AG04450 (cell line): ENCODE measurements around the gene PRCC. TPM values are rescaled to one million over a fixed set of nuclear protein-coding genes. Genes with fewer than 3 reads are reported as not detected.

Source experiments
- CTCF ChIA-PET: fragments of 300-600, 350-600 bp; formaldehyde crosslinking; extraction: SDS; loops from one replicate; lab custom pipeline; 2022; ENCODE audit warnings: antibody characterized with exemption, inconsistent platforms; lab: Charles Lee
- POLR2A ChIA-PET: fragments of 350-600 bp; formaldehyde crosslinking; extraction: SDS; loops from one replicate; lab custom pipeline; 2021; ENCODE audit warnings: antibody characterized with exemption, inconsistent platforms; lab: Yijun Ruan, JAX
- DNase-seq: peaks from one replicate; pipeline ENCODE4 v3.0.0-alpha.2; 2011; ENCODE audit warnings: low read depth, low spot score
- H3K27ac ChIP-seq: one replicate; pipeline ENCODE4 v1.5.1; 2012; ENCODE audit warnings: low read depth, low read length, control low read depth
- H3K27me3 ChIP-seq: one replicate; pipeline ENCODE4 v1.6.0; 2012; ENCODE audit warnings: low read length; ENCODE audit not compliant: control insufficient read depth, insufficient read depth
- H3K4me3 ChIP-seq: 2 replicates; pipeline ENCODE4 v1.5.1; 2011; ENCODE audit warnings: mild to moderate bottlenecking, low read depth, low read length, control low read depth
- H3K9me3 ChIP-seq: 2 replicates; pipeline ENCODE4 v1.5.1; 2012; ENCODE audit warnings: low read length; ENCODE audit not compliant: control insufficient read depth, insufficient read depth
- CTCF ChIP-seq: IDR thresholded peaks from 2 replicates; pipeline ENCODE4 v1.5.1; 2011; ENCODE audit warnings: low read depth, low read length, control low read depth, inconsistent platforms
- polyA plus RNA-seq: library from polyadenylated mRNA; depleted of rRNA; stranded (reverse); fragments of >200 nt; gene quantifications from 2 replicates; pipeline ENCODE4 v1.2.3, GENCODE V29; 2011

Gene PRCC
- polyA plus RNA-seq, 1 experiment: 51.1 TPM

DNA sequence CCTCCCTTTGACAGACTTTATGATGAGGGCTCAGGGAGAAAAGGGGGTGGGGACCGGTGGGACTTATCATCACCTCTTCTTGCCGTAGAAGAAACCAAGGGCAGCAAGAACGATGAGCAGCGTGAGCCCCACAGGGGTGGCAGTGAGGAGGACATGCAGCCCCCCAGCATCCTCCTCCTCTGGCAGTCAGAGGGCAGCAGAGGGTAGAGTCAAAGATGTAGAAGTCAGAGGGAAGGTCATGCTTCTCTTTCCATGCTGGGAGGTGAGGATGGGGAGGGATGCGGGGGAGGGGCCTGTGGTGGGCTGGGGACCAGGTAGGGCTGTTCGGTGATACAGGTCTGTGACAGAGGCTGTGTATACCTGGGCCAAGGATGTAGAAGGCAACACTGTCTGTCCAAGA lies 76.8 kb downstream of the PRCC start:
- no peak for DNase-seq
- TF ChIP-seq CTCF: no peak
- Histone ChIP-seq H3K9me3 (peaks cover 3% of the 10 kb centered on the region; the same call in 1 of the 2 replicates), H3K27ac (no peak overlapping the region), H3K4me3 (no peak overlapping the region), H3K27me3 (peaks cover 88% of the 10 kb centered on the region)
- ChIA-PET POLR2A (no interaction called here), CTCF (interaction anchor here (1.6 kb wide), 1 partner anchor 16 kb away, joined by 5 read pairs; no protein-coding TSS in a partner anchor)

- no peak overlapping the region for H3K4me3 ChIP-seq
- CTCF ChIA-PET: no interaction called here
- H3K27ac ChIP-seq: no peak overlapping the region
- no peak for DNase-seq
- no peak for TF ChIP-seq CTCF
- POLR2A ChIA-PET: no interaction called here
- H3K27me3 ChIP-seq: peaks cover 91% of the 10 kb centered on the region
- peaks cover 3% of the 10 kb centered on the region; the same call in 1 of the 2 replicates for H3K9me3 ChIP-seq
These were observed 77.3 kb downstream of the PRCC start for GRCh38 chr1:156844638-156845037.

GRCh38 chr1:156845055-156845952 lies 78.0 kb downstream of the PRCC start:
- CTCF ChIA-PET: no interaction called here
- no peak for DNase-seq
- H3K4me3 ChIP-seq: no peak overlapping the region
- no peak for TF ChIP-seq CTCF
- H3K27ac ChIP-seq: no peak overlapping the region
- H3K9me3 ChIP-seq: peaks cover 3% of the 10 kb centered on the region; the same call in 1 of the 2 replicates
- POLR2A ChIA-PET: no interaction called here
- H3K27me3 ChIP-seq: peaks cover 93% of the 10 kb centered on the region

DNA sequence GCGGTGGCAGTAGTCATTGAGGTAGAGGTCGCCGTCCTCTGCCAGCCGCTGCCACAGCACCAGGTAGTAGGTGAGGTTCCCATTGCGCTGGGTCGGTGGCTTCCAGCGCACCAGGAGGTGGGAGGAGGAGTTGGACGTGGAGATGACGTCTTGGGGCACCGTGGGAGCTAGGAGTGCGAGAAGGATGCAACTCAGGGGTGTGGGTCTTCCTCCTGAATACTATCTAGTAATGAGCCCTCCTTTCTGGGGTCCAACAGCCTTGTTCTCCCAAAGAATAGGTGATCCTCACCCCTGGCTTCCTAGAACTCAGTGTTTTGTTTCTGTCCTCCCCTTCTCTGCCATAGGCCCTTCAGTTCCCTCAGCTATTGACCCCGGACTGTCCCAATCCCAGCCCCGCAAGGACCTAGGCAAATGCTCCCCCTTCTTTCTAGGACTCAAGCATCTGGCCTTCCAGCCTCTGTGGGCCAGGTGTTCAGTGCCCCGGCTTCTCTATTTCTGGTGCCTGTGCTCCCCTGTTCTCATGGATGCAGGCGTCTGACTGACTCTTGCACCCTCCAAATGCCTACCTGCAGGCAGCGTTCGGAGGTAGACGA lies 78.7 kb downstream of the PRCC start:
- ChIA-PET CTCF (no interaction called here), POLR2A (no interaction called here)
- H3K27me3 ChIP-seq: peaks cover 87% of the 10 kb centered on the region
- TF ChIP-seq CTCF: no peak
- no peak overlapping the region for H3K27ac ChIP-seq
- H3K4me3 ChIP-seq: no peak overlapping the region
- peaks cover 3% of the 10 kb centered on the region; the same call in 1 of the 2 replicates for H3K9me3 ChIP-seq
- DNase-seq: no peak

DNA sequence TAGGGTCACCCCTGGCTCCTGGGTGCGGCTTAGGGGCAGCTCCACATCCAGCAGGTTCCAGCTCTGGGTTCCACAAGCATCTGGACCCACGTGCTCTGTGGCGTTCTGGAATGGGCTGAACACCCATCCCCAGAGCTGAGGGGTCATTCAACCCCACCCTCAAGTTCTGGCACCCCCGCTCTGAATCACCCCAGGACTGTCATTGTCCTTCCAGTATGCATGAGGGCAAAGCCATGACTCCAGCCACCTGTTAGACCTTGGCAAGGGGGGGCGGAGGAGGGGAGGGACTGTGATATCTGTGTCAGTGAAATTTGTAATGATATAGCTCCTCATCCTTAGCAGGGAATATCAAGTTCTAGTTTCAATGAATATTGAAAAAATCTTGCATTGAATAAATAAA lies 79.3 kb downstream of the PRCC start:
- TF ChIP-seq CTCF: no peak
- no peak overlapping the region for H3K27ac ChIP-seq
- ChIA-PET POLR2A (no interaction called here), CTCF (no interaction called here)
- no peak for DNase-seq
- H3K27me3 ChIP-seq: peaks cover 88% of the 10 kb centered on the region
- no peak overlapping the region for H3K4me3 ChIP-seq
- H3K9me3 ChIP-seq: peaks cover 3% of the 10 kb centered on the region; the same call in 1 of the 2 replicates
